Left cardiac atrium (tissue), 4 donors: ENCODE measurements around the gene VAC14. TPM values are rescaled to one million over a fixed set of nuclear protein-coding genes. Genes with fewer than 3 reads are reported as not detected.
"Not testable (repeated sequence)": the region's sequence is repeated elsewhere in the genome, so short reads cannot be mapped to it uniquely, and the experiment has no call there.

Experiments used
- ATAC-seq, 2 donors: fragments of 200-7000 bp; cut with Tn5 transposase; one replicate each; pipeline ENCODE4 v1.9.1; 2020; ENCODE audit warnings: mild to moderate bottlenecking in 2 of 2, moderate library complexity in 2 of 2
- DNase-seq: peaks from one replicate; pipeline ENCODE4 v3.0.0-alpha.2; 2020
- intact Hi-C, 2 donors: fragments of 100-400 bp; cut with DNase I; formaldehyde crosslinking; loops; one replicate each; pipeline versions ENCODE4 v1.14.1 to v1.15.1; 2022 to 2023
- long read RNA-seq: library from polyadenylated mRNA; unstranded; transcript quantifications from one replicate; pipeline ENCODE4 v2.0.0, GENCODE V29; 2021
- total RNA-seq, 2 donors: library from RNA; stranded (reverse); fragmentation: NEBNext Ultra II Directional; extraction: Animal tissue kit (Norgen Biotek cat#: 25700); gene quantifications; one replicate each; pipeline ENCODE4 v1.2.1, GENCODE V29; 2021
- donor health status: DM: no; HTN: yes; CAD: no.
- donor health status: DM: no; HTN: yes; CAD: no; lungs with severe emphysema.
- donor health status: DM: yes; HTN: yes; CAD: no.
- donor health status: Dilated cardiomyopathy.

VAC14 gene
- 10 to 100 TPM; 19.4 to 20.2 TPM for total RNA-seq
- long read RNA-seq, partial matches to known transcripts = 5 of 7 reads
- long read RNA-seq, other reads (novel, unspliced or antisense) = 2 of 7 reads

- intact Hi-C loops = no loop called here
- ATAC-seq (peak; percentile 99), DNase-seq (peak; percentile 91)
Observed at GRCh38 chr16:70800781-70801480, at the start of gene VAC14. Gene VAC14, minus strand, starts transcription at chr16:70801158. Its CDS starts 258 bp downstream, at chr16:70800900.

- peak in 1 of 2 donors; percentile 26 for ATAC-seq
- DNase-seq, intact Hi-C loops: not testable (repeated sequence)
Observed at GRCh38 chr16:70823498-70824118, 22.6 kb upstream of the VAC14 start.

DNA sequence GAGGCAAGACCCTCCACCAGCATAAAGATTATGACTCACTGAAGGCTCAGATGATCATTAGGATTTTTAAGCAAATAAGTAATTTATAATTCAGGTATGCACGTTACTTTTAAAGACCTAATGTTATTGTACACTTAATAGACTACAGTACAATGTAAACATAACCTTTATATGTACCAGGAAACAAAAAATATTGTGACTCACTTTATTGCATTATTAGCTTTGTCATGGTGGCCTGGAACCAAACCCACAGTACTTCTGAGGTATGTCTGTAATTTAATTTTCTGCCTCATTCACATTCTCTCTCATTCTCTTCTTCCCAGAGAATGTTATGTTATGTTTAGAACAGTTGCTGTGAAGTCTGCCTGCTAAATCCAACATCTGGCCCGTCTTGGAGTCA is 21.8 kb upstream of the VAC14 start:
- ATAC-seq, DNase-seq, intact Hi-C loops: not testable (repeated sequence)

DNA sequence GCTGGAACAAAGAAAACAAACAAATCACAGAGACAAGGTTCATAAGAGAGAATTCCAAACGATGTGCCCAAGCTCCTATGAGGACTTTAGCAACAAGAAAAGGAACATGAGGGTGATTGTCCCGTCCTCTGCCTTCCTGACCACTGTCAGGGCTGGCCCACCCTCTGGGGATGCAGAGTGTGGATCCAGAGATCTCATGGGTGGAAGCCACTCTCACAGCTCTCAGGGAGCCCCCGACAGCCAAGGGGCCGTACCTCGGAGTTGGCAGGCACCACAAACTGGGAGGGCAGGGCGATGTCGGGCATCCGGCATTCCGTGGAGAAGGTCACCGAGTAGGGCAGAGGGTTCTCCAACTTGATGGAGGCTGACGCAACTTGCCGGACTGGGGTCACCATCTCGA is 17.1 kb upstream of the VAC14 start:
- DNase-seq, ATAC-seq, intact Hi-C loops: not testable (repeated sequence)

GRCh38 chr16:70809392-70810060 is 8.6 kb upstream of the VAC14 start:
- DNase-seq (no peak), ATAC-seq (no peak)
- intact Hi-C loops = no loop called here

GRCh38 chr16:70808371-70808770 is 7.4 kb upstream of the VAC14 start:
- intact Hi-C loops = no loop called here
- no peak for ATAC-seq
- DNase-seq = no peak

GRCh38 chr16:70805787-70806186 is 4.8 kb upstream of the VAC14 start:
- DNase-seq = no peak
- intact Hi-C loops = no loop called here
- ATAC-seq = no peak

GRCh38 chr16:70805380-70805779 is 4.4 kb upstream of the VAC14 start:
- intact Hi-C loops = no loop called here
- DNase-seq = no peak

GRCh38 chr16:70804734-70805169 is 3.8 kb upstream of the VAC14 start:
- no peak for ATAC-seq
- no peak for DNase-seq
- intact Hi-C loops = no loop called here

More at GRCh38 chr16:70805380-70805779, 4.4 kb upstream of the VAC14 start:
- no peak for ATAC-seq

- DNase-seq = no peak
- ATAC-seq = no peak
- intact Hi-C loops = no loop called here
Observed at GRCh38 chr16:70804153-70804733, 3.3 kb upstream of the VAC14 start.

GRCh38 chr16:70803319-70803718 is 2.4 kb upstream of the VAC14 start:
- intact Hi-C loops = no loop called here
- no peak for DNase-seq
- ATAC-seq = no peak

GRCh38 chr16:70801611-70802010 is 653 bp upstream of the VAC14 start:
- no peak for ATAC-seq
- intact Hi-C loops = no loop called here
- DNase-seq = no peak

DNA sequence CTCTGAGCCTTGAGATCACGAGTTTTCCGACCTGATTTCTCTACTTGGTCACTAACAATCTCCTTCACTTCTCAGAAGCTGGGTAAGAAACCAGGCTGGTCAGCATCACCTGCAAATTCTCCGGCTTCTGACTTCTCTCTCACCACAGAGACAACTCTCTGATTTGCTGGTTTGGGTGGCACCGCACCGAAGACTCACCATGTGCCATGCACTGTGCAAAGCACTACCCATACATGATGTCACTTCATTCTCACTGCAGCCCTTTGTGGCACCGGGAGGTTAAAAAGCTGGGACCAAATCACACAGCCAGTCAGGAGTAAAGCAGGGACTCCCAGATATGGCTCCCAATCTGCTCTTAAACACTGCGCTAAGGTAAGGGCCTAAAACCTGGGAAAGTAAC is 647 bp downstream of the VAC14 start:
- intact Hi-C loops = no loop called here
- no peak for DNase-seq
- peak in 1 of 2 donors; percentile 8 for ATAC-seq

- intact Hi-C loops = no loop called here
- ATAC-seq = no peak
- no peak for DNase-seq
Observed at GRCh38 chr16:70796301-70796700, 4.7 kb downstream of the VAC14 start.

DNA sequence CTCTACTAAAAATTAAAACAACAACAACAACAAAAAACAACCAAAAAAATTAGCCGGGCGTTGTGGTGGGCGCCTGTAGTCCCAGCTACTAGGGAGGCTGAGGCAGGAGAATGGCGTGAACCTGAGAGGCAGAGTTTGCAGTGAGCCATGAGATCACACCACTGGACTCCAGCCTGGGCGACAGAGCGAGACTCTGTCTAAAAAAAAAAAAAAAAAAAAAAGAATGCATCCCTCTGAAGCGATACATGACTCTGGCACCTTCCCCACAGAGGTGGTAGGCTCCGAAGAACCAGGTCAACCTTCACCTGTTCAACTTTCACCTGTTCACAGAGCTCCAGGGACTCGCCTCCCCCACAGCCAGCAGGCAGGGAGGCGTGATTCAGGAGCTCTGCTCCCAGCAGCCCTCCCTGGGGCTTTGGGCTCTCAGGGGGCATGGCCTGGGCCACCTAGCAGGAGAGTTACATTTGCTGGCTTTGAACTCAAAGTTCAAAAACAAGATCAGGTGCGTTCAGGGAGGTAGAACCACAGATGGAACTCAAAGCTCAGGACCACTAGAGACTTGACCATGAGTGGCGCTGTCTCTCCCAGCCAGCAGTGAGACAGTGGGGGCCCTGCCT is 5.6 kb downstream of the VAC14 start:
- ATAC-seq (no peak), DNase-seq (no peak)
- intact Hi-C loops = no loop called here

DNA sequence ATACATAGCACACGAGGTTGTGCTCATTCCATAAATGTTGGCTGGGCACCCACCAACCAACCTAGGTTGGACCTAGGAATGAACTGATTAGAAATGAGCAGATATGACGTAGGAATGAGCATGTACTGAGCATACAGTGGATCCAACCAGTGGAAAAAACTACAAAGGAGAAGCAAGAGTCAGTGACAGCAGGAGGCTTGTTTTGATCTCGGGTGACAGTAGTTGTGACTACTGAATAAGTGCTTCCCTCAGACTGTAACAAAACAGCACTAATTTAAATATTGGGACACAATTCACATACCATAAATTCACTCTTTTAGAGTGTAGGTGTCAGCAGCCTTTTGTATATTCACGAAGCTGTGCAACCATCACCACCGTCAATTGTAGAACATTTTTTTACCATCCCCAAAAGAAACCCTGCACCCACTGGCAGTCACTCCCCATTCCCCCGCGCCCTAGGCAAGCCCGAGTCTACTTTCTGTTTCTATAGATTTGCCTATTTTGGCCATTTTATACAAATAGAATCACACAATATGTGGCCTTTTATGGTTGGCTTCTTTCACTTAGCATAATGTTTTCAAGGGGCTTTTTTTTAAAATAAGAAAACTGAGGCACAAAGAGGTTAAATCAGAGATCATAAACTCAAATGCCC is 7.0 kb downstream of the VAC14 start:
- ATAC-seq = no peak
- intact Hi-C loops = no loop called here
- DNase-seq = no peak

DNA sequence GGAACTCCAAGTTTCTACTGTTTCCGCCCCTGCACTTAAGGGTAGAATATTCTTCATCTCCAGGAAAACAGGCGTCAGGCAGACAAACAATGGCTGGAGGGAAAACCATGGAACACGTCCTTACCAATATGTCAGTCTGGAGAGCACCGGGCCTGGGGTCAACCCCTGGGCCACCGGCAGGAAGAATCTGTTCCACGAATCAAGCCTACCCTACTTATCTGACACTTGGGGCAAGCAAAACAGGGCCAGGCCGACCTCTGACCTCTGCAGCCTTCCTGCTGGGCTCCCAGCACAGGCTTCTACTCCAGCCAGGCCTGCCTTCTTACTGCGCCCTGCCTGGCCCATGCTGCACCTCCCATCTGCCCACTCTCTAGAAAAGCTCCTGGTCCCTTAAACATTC is 10.1 kb downstream of the VAC14 start:
- DNase-seq (no peak), ATAC-seq (no peak)
- intact Hi-C loops = no loop called here

GRCh38 chr16:70789595-70790447 is 11.1 kb downstream of the VAC14 start:
- peak in 1 of 2 donors; percentile 6 for ATAC-seq
- no peak for DNase-seq
- intact Hi-C loops = no loop called here
